NCI-H446 (cell line): Measurements from ENCODE around the gene PARVB.

Experiments used
- DNase-seq, 2 experiments: peaks; one replicate each; lab custom pipeline; 2025; lab: John Stamatoyannopoulos, UW

PARVB gene

DNA sequence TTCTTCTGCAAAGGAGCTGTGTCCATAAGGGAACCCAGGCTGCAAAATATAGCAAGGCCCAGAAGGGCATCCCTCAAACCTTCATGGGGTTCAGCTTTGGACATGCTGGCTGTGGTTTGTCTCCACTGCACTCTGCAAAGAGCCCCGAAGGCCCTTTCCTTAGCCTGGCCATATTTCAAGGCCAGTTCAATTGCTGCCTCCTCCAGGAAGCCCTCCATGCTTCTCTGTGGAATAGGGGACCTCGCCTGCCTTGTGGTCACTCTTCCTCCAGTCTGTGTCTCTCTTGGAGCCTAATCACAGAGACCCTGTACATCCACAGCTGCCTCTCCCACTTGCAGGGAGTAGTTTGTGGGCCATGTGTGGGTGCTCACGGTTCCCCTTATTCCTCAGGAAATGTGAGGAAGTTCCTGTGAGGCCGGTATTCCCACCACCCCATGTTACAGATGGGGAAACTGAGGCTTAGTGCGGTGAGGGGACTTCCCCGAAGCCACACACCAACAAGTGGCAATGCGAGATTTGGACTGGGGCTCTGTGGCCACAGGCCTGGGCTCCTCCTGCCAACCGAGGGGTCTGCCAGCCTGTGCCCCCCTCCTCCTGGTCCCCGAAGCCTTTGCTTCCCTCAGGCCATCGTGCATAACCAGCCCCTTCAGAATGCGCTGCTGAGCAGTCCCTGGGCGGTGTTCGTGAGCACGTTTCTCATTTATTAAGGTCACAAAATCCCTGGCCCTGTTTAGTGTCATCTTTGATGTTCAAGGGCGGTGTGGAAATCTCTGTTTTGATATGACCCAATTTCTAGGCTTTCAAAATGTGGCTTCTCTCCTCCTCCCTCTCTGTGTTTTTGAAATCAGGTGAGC lies 65.8 kb downstream of the PARVB start:
- no peak for DNase-seq

DNA sequence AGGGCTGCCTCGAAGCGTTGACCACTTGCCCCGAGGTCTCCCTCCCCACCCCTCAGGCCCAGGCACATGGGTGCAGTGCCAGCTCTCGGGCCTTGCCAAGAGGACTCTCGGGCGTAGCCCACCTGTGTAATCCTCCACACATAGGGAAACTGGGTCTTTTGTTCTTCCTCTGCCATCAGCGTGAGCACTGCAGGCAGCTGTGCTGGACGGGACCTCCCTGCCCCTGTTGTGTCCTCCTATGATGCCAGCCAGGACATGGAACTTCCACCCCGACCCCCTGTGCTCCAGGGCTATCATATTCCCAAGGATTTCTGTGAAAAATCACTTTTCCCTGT lies 66.4 kb downstream of the PARVB start:
- DNase-seq = no peak

GRCh38 chr22:44091021-44091721 lies 67.1 kb downstream of the PARVB start:
- no peak for DNase-seq

- DNase-seq = no peak
Observed at GRCh38 chr22:44091751-44092150, 67.6 kb downstream of the PARVB start.

DNA sequence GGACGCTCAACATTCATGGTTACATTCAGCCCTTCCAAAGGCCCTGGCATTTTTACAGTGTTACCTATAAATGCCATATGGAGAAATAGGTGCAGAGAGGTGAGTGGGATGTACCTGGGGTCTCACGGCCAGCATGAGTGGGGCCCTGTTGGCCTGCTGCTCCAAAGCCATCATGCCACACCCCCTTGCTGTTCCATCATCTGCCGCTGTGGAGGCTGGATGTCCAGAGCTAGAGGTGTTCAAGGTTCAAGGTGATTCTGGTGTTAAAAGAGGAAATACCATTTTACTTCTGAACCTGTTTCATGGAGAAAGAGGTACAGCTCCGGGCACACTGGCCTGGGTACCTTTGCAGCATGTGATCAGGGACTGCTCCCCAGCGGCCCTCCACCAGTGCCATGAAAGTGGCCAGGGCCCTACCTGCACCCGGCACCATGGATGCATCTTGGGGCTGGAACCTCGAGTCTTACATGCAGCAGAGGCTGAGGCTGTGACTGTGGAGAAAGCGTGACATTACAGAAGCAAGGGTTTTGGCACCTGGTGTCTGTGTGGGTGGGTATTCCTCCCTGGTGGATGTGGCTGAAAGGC lies 68.6 kb downstream of the PARVB start:
- no peak for DNase-seq

DNA sequence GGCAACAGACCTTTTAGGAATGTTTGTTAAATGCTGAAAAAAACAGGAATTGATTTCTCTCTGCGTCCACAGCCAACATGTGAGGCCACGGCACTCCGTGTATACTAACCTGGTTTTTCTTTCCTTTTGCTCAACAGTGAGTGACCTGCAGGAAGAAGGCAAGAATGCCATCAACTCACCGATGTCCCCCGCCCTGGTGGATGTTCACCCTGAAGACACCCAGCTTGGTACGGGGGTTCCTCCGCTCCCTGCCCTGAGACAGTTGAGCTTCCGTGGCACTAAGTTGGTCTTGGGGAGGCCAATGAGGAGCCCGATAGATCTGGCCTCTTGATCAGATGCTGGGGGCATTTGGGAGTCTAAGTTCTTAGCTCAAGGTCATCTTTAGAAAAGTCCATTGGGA lies 69.7 kb downstream of the PARVB start:
- DNase-seq = no peak

- DNase-seq = no peak
Observed at GRCh38 chr22:44094751-44095302, 70.7 kb downstream of the PARVB start.

DNA sequence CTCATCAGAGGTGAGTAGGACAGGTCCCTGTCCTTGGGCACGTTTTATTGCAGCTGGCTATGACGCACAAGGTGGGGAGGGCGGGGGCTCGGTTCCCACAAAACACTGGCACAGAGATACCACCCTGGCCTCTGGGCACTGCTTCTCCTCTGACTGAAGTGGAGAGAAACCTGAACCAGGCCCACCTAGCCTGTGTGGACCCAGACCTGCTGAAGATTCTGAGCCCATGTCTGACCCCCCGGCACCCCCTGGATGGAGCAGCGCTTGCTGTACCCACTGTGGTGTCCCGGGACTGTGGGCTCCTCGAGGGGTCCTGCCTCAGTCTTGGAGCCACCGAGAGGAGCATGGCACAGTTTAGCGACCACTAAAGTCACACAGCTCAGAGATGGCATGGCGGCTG lies 72.6 kb downstream of the PARVB start:
- DNase-seq = no peak

- no peak for DNase-seq
Observed at GRCh38 chr22:44097263-44098020, 73.3 kb downstream of the PARVB start.

GRCh38 chr22:44098021-44098739 lies 74.1 kb downstream of the PARVB start:
- DNase-seq = no peak

DNA sequence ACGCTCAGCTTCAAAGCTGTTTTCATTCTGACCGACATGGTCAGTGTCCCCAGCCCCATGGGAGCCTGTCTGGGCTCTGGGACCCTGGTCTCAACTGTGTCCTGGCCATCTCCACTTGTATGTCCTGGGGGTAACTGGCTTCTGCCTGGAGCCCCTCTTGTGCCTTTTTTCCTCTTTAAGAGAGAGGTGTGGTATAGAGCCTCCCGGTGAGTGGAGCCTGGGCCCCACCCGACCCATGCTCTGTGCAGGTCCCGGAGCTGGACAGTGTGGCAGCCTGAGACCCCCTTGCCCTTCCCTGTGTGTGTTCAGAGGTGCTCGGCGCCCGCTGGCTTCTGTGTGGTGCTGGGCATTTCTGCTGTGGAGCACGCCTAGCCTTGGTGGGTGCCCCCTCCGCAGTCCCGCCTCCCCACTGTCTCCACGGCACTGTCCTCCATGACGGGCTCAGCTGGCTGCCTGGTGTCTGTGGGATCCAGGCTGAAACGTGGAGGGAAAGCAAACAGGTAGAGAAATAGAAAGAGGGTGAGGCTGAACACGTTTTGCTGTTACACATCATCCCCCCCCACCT lies 74.9 kb downstream of the PARVB start:
- no peak for DNase-seq

GRCh38 chr22:44099696-44100095 lies 75.6 kb downstream of the PARVB start:
- DNase-seq = no peak

- DNase-seq = no peak
Observed at GRCh38 chr22:44100411-44100810, 76.3 kb downstream of the PARVB start.

- no peak for DNase-seq
Observed at GRCh38 chr22:44102121-44102520, 78.0 kb downstream of the PARVB start.

GRCh38 chr22:44102856-44103255 lies 78.8 kb downstream of the PARVB start:
- no peak for DNase-seq

- DNase-seq = no peak
Observed at GRCh38 chr22:44103735-44104480, 79.8 kb downstream of the PARVB start.

GRCh38 chr22:44107340-44107739 lies 83.2 kb downstream of the PARVB start:
- no peak for DNase-seq

DNA sequence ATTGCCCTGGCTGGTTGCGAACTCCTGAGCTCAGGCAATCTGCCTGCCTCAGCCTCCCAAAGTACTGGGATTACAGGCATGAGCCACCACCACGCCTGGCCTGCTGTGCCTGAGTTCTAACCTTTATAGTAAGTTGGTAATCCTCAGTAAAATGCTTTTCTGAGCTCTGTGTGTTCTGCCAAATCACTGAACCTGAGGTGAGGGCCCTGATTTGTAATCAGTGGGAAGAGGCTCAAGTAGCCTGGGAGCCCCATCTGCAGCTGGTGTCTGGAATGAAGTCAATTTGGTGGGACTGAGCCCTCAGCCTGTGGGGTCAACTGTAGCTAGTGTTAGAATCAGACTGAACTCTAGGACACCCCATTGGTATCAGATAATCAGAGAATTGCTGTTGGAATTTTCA lies 84.0 kb downstream of the PARVB start:
- DNase-seq = no peak

GRCh38 chr22:44108806-44109385 lies 84.8 kb downstream of the PARVB start:
- no peak for DNase-seq

GRCh38 chr22:44109416-44109815 lies 85.3 kb downstream of the PARVB start:
- no peak for DNase-seq
